Anterior cingulate cortex (tissue), 58 donors: ENCODE measurements around the gene UBAP1L.
"Not testable (repeated sequence)": the region's sequence is repeated elsewhere in the genome, so short reads cannot be mapped to it uniquely, and the experiment has no call there.

Experiments
- DNase-seq, 58 donors: peaks; one replicate each; lab custom pipeline; 2025; lab: John Stamatoyannopoulos, UW

The UBAP1L gene

GRCh38 chr15:65115086-65115485 lies at the start of gene UBAP1L:
TSS of gene UBAP1L (minus strand) at chr15:65115200. CDS start at chr15:65106215, 8,985 bp downstream.
- no peak for DNase-seq

- DNase-seq, result no peak
Observed at GRCh38 chr15:65164139-65164538, 49.1 kb upstream of the UBAP1L start.

GRCh38 chr15:65163041-65163440 lies 48.0 kb upstream of the UBAP1L start:
- no peak for DNase-seq

GRCh38 chr15:65156692-65157091 lies 41.7 kb upstream of the UBAP1L start:
- DNase-seq, result no peak

GRCh38 chr15:65154720-65155119 lies 39.7 kb upstream of the UBAP1L start:
- DNase-seq, result no peak

GRCh38 chr15:65147902-65148301 lies 32.9 kb upstream of the UBAP1L start:
- no peak for DNase-seq

GRCh38 chr15:65146438-65146837 lies 31.4 kb upstream of the UBAP1L start:
- DNase-seq, result no peak

GRCh38 chr15:65138631-65139030 lies 23.6 kb upstream of the UBAP1L start:
- DNase-seq, result not testable (repeated sequence)

GRCh38 chr15:65137893-65138292 lies 22.9 kb upstream of the UBAP1L start:
- DNase-seq, result not testable (repeated sequence)

- not testable (repeated sequence) for DNase-seq
Observed at GRCh38 chr15:65137089-65137488, 22.1 kb upstream of the UBAP1L start.

GRCh38 chr15:65134538-65134937 lies 19.5 kb upstream of the UBAP1L start:
- no peak for DNase-seq

GRCh38 chr15:65133548-65134200 lies 18.7 kb upstream of the UBAP1L start, which contains the start of gene PDCD7:
TSS of gene PDCD7 (minus strand) at chr15:65133808. CDS start at chr15:65133781, 27 bp downstream.
- peak; percentile 44 to 94 (median 84) for DNase-seq

GRCh38 chr15:65132878-65133547 lies 18.0 kb upstream of the UBAP1L start:
- peak in 17 of 58 donors; percentile 1 to 48 (median 22) for DNase-seq

GRCh38 chr15:65130941-65131340 lies 15.9 kb upstream of the UBAP1L start:
- no peak for DNase-seq

- no peak for DNase-seq
Observed at GRCh38 chr15:65115542-65115941, 542 bp upstream of the UBAP1L start.

GRCh38 chr15:65110676-65111292 lies 4.2 kb downstream of the UBAP1L start:
- DNase-seq, result no peak

GRCh38 chr15:65106011-65106590 lies 8.9 kb downstream of the UBAP1L start:
- no peak for DNase-seq

- no peak for DNase-seq
Observed at GRCh38 chr15:65105038-65105437, 10.0 kb downstream of the UBAP1L start.

- no peak for DNase-seq
Observed at GRCh38 chr15:65102912-65103311, 12.1 kb downstream of the UBAP1L start.

GRCh38 chr15:65101891-65102708 lies 12.9 kb downstream of the UBAP1L start:
- no peak for DNase-seq
